Glutamatergic neuron (in vitro differentiated cells): ENCODE data around the gene SCN5A. TPM values are rescaled to one million over a fixed set of nuclear protein-coding genes. Genes with fewer than 3 reads are reported as not detected.

Experiments used
- DNase-seq: peaks from one replicate; pipeline ENCODE4 v3.0.0; 2022
- H3K27ac Mint-ChIP-seq: one replicate; pipeline ENCODE4 v1.8.0; 2020; ENCODE audit warnings: mild to moderate bottlenecking, mixed read lengths, inconsistent platforms; ENCODE audit not compliant: unreplicated experiment
- H3K27me3 Mint-ChIP-seq: one replicate; pipeline ENCODE4 v1.8.0; 2020; ENCODE audit warnings: mild to moderate bottlenecking, moderate library complexity, mixed read lengths, inconsistent platforms; ENCODE audit not compliant: unreplicated experiment
- H3K36me3 Mint-ChIP-seq: one replicate; pipeline ENCODE4 v1.8.0; 2020; ENCODE audit warnings: mild to moderate bottlenecking, mixed read lengths, inconsistent platforms; ENCODE audit not compliant: unreplicated experiment
- H3K4me1 Mint-ChIP-seq: one replicate; pipeline ENCODE4 v1.8.0; 2020; ENCODE audit warnings: mild to moderate bottlenecking, low read depth, mixed read lengths, inconsistent platforms; ENCODE audit not compliant: unreplicated experiment
- H3K4me3 Mint-ChIP-seq: one replicate; pipeline ENCODE4 v1.8.0; 2020; ENCODE audit warnings: mild to moderate bottlenecking, mixed read lengths, inconsistent platforms; ENCODE audit not compliant: unreplicated experiment
- H3K9me3 Mint-ChIP-seq: one replicate; pipeline ENCODE4 v1.8.0; 2020; ENCODE audit warnings: mild to moderate bottlenecking, moderate library complexity, mixed read lengths, inconsistent platforms; ENCODE audit not compliant: unreplicated experiment
- CTCF ChIP-seq: fragments of 200-600 bp; sonication (generic); IDR thresholded peaks from one replicate; pipeline ENCODE4 v1.5.0; 2021; ENCODE audit not compliant: partially characterized antibody, unreplicated experiment
- total RNA-seq: library from RNA; stranded (reverse); fragmentation: NEBNext Ultra II Directional; extraction: Animal tissue kit (Norgen Biotek cat#: 25700); gene quantifications from one replicate; pipeline ENCODE4 v1.2.1, GENCODE V29; 2021; ENCODE audit not compliant: unreplicated experiment

The SCN5A gene
- total RNA-seq, 1 donor from 2014 or later, result 4.8 TPM

- no peak overlapping the region for H3K27ac Mint-ChIP-seq
- peaks cover 4% of the 10 kb centered on the region for H3K36me3 Mint-ChIP-seq
- H3K9me3 Mint-ChIP-seq, result no peaks in the 10 kb centered on the region
- no peaks in the 10 kb centered on the region for H3K4me1 Mint-ChIP-seq
- TF ChIP-seq CTCF, result no peak
- H3K27me3 Mint-ChIP-seq, result peaks cover 2% of the 10 kb centered on the region
- DNase-seq, result no peak
- no peak overlapping the region for H3K4me3 Mint-ChIP-seq
Measured at GRCh38 chr3:38565339-38566214, 83.9 kb downstream of the SCN5A start.

- DNase-seq, result no peak
- Mint-ChIP-seq H3K27me3 (peaks cover 2% of the 10 kb centered on the region), H3K4me3 (no peak overlapping the region), H3K4me1 (no peaks in the 10 kb centered on the region), H3K36me3 (peaks cover 4% of the 10 kb centered on the region), H3K9me3 (no peaks in the 10 kb centered on the region), H3K27ac (no peak overlapping the region)
- TF ChIP-seq CTCF, result no peak
Measured at GRCh38 chr3:38564631-38565338, 84.7 kb downstream of the SCN5A start.

DNA sequence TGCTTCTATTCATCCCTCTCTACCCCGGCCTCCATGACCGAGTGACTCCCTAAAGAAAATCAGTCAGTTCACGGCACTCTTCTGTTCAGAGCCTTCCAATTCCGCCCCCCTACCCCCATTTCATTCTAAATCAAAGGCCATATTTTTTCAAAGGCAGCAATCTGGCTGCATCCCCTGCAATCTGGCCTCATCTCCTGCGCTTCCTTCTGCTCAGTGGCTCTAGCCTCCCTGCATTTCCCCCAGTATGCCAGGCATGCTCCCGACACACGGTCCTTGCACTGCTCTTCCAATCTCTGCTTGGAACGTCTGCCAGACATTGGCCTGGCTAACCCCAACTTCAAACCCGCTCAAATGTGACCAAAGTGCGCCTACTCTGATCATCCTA lies 85.6 kb downstream of the SCN5A start:
- Mint-ChIP-seq H3K36me3 (peaks cover 4% of the 10 kb centered on the region), H3K27ac (no peak overlapping the region), H3K9me3 (no peaks in the 10 kb centered on the region), H3K4me1 (no peaks in the 10 kb centered on the region), H3K4me3 (no peak overlapping the region), H3K27me3 (peaks cover 2% of the 10 kb centered on the region)
- no peak for TF ChIP-seq CTCF
- DNase-seq, result no peak

DNA sequence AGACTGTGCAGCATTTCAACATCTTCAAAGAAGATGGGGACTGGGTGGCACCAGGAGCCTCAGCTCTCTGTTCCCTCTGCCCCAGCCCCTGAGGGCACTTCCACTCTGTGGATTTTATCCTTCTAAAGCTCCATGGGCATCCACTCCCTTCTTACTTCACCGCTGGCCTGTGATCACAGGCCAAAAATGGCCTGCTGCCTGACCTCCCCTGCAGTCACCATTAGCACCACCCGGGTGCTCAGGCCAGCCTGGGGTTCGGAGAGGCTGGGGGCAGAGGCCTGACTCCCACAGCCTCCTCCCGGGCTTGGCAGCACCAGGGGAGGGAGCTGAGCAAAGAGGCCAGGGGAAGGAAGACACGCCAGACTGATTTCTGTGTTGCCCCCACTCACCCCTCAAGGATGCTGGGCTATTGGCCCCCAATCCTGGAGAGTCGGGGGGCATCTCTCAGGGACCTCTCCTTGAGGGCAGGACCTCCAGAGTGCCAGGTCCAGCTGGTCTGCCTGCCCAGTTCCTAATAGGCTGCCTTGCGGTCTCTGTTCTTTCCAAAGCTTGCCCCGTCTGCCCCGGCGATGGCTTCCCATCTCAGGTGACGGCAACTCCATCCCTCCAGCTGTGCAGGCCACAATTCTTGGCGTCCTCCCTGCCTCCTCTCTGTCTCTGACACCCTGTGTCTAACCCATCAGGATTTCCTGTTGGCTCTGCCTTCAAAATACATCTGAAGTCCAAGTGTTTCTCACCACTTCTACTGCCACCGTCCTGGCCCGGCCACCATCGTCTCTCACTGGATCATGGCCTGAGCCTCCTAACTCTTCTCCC lies 86.2 kb downstream of the SCN5A start:
- Mint-ChIP-seq H3K4me3 (no peak overlapping the region), H3K27me3 (peaks cover 2% of the 10 kb centered on the region), H3K27ac (no peak overlapping the region), H3K9me3 (no peaks in the 10 kb centered on the region), H3K4me1 (no peaks in the 10 kb centered on the region), H3K36me3 (peaks cover 4% of the 10 kb centered on the region)
- TF ChIP-seq CTCF, result no peak
- no peak for DNase-seq
